IPS-20b (cell line): Measurements from ENCODE around the gene ERLEC1.
"Not testable (repeated sequence)": the region's sequence is repeated elsewhere in the genome, so short reads cannot be mapped to it uniquely, and the experiment has no call there.

Experiments
- H3K27ac ChIP-seq: one replicate; pipeline ENCODE4 v1.5.1; 2013; ENCODE audit warnings: low read length
- H3K27me3 ChIP-seq: 2 replicates; pipeline ENCODE4 v1.6.1; 2013; ENCODE audit warnings: mild to moderate bottlenecking, low read length, inconsistent platforms; ENCODE audit not compliant: insufficient read depth
- H3K36me3 ChIP-seq: 2 replicates; pipeline ENCODE4 v1.6.1; 2013; ENCODE audit warnings: low read depth, mild to moderate bottlenecking, inconsistent platforms, low read length, moderate library complexity; ENCODE audit not compliant: insufficient read depth
- H3K4me1 ChIP-seq: 2 replicates; pipeline ENCODE4 v1.6.1; 2013; ENCODE audit warnings: mild to moderate bottlenecking, control low read depth, inconsistent platforms, low read length, moderate library complexity; ENCODE audit not compliant: insufficient read depth
- H3K4me3 ChIP-seq: 2 replicates; pipeline ENCODE4 v1.5.1; 2013; ENCODE audit warnings: mild to moderate bottlenecking, low read length, inconsistent platforms
- H3K9ac ChIP-seq: 2 replicates; pipeline ENCODE4 v1.6.1; 2013; ENCODE audit warnings: low read depth, mild to moderate bottlenecking, inconsistent platforms, low read length, moderate library complexity
- H3K9me3 ChIP-seq: 2 replicates; pipeline ENCODE4 v1.6.1; 2013; ENCODE audit warnings: mild to moderate bottlenecking, low read depth, low read length, inconsistent platforms; ENCODE audit not compliant: insufficient read depth

The ERLEC1 gene

DNA sequence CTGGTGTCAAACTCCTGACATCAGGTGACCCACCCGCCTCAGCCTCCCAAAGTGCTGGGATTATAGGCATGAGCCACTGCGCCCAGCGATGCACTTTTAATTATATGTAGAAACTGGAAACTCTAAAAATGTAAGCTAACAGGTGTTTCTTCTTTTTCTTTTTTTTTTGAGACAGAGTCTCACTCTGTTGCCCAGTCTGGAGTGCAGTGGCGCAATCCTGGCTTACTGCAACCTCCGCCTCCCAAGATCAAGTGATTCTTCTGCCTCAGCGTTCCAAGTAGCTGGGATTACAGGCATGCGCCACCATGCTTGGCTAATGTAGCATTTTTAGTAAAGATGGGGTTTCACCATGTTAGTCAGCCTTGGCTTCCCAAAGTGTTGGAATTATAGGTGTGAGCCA lies 54.8 kb downstream of the ERLEC1 start:
- not testable (repeated sequence) for H3K9ac ChIP-seq, H3K36me3 ChIP-seq, H3K9me3 ChIP-seq, H3K4me1 ChIP-seq, H3K4me3 ChIP-seq, H3K27me3 ChIP-seq, H3K27ac ChIP-seq

- no peaks in the 10 kb centered on the region for H3K4me1 ChIP-seq
- H3K27me3 ChIP-seq = no peaks in the 10 kb centered on the region
- H3K36me3 ChIP-seq = no peaks in the 10 kb centered on the region
- no peak overlapping the region for H3K9ac ChIP-seq
- H3K9me3 ChIP-seq = no peaks in the 10 kb centered on the region
- H3K27ac ChIP-seq = no peak overlapping the region
- H3K4me3 ChIP-seq = no peak overlapping the region
Measured at GRCh38 chr2:53842891-53843290, 56.0 kb downstream of the ERLEC1 start.

DNA sequence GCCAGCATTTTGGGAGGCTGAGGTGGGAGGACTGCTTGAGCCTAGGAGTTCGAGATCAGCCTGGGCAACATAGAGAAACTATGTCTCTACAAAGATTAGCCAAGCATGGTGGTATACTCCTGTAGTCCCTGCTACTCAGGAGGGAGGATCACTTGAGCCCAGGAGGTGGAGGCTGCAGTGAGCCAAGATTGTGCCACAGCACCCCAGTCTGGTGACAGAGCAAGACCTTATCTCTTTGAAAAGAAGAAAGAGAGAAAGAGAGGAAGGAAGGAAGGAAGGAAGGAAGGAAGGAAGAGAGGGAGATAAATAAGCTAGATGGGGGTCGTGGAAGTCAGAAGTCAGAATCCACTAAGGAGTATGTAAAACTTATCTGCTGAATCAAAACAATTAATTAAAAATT lies 56.8 kb downstream of the ERLEC1 start:
- no peaks in the 10 kb centered on the region for H3K4me1 ChIP-seq
- no peaks in the 10 kb centered on the region for H3K36me3 ChIP-seq
- no peaks in the 10 kb centered on the region for H3K9me3 ChIP-seq
- no peak overlapping the region for H3K4me3 ChIP-seq
- H3K27ac ChIP-seq = no peak overlapping the region
- no peak overlapping the region for H3K9ac ChIP-seq
- no peaks in the 10 kb centered on the region for H3K27me3 ChIP-seq

DNA sequence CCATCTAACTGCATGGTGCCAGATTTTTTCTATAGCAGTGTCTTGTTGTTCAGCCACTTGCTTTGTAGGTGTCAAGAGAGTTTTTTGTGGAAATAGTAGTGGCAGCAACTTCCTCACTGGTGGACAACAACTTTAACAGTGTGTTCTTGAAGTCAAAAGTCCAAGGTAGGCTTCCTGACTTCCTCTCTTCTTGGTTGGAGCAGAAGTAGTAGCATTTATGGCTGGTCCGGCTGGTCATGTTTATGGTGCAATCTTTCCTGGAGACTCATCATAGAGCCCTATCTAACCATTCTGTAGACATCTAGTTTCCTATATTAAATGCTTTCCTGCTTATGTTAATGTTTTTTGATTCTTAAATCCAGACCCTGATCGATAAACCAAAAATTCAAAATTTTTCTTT lies 61.2 kb downstream of the ERLEC1 start:
- H3K9me3 ChIP-seq = no peaks in the 10 kb centered on the region
- no peak overlapping the region for H3K4me3 ChIP-seq
- H3K9ac ChIP-seq = no peak overlapping the region
- no peaks in the 10 kb centered on the region for H3K4me1 ChIP-seq
- H3K27me3 ChIP-seq = no peaks in the 10 kb centered on the region
- peaks cover 5% of the 10 kb centered on the region; the same call in 1 of the 2 replicates for H3K36me3 ChIP-seq
- H3K27ac ChIP-seq = no peak overlapping the region

DNA sequence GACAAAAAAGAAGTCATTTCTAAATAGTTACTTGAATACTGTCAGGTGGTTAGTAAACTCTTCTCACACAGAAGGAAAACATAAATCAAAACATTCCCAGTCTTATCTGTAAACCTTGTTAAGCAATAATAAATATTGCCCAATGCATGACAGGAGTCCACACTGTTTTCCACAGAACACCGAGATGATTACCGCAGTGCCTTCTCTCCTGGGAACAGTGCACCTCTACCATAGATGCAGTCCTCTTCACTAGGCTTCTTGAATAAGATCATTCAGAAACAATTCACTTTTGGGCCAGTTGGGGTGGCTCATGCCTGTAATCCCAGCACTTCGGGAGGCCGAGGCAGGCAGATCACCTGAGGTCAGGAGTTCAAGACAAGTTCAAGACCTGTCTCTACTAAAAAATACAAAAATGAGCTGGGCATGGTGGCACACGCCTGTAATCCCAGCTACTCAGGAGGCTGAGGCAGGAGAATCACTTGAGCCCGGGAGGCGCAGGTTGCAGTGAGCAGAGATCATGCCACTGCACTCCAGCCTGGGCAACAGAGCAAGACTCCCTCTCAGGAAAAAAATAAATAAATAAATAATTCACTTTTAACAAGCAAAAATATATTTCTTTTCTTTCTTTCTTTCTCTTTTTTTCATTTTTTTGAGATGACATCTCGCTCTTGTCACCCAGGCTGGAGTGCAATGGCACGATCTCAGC lies 64.4 kb downstream of the ERLEC1 start:
- peaks cover 21% of the 10 kb centered on the region; the same call in 1 of the 2 replicates for H3K36me3 ChIP-seq
- H3K9ac ChIP-seq = not testable (repeated sequence)

GRCh38 chr2:53852532-53852931 lies 65.7 kb downstream of the ERLEC1 start:
- H3K9ac ChIP-seq = no peak overlapping the region
- H3K27me3 ChIP-seq = no peaks in the 10 kb centered on the region
- H3K27ac ChIP-seq = no peak overlapping the region
- H3K36me3 ChIP-seq = peaks cover 21% of the 10 kb centered on the region; the same call in 1 of the 2 replicates
- no peaks in the 10 kb centered on the region for H3K4me1 ChIP-seq
- no peak overlapping the region for H3K4me3 ChIP-seq
- no peaks in the 10 kb centered on the region for H3K9me3 ChIP-seq

More for the DNA sequence above, 64.4 kb downstream of the ERLEC1 start:
- H3K4me1 ChIP-seq, H3K4me3 ChIP-seq, H3K27ac ChIP-seq, H3K27me3 ChIP-seq, H3K9me3 ChIP-seq: not testable (repeated sequence)

- no peak overlapping the region for H3K4me3 ChIP-seq
- H3K36me3 ChIP-seq = peaks cover 21% of the 10 kb centered on the region; the same call in 1 of the 2 replicates
- no peaks in the 10 kb centered on the region for H3K27me3 ChIP-seq
- H3K9me3 ChIP-seq = no peaks in the 10 kb centered on the region
- no peak overlapping the region for H3K9ac ChIP-seq
- no peak overlapping the region for H3K27ac ChIP-seq
- H3K4me1 ChIP-seq = no peaks in the 10 kb centered on the region
Measured at GRCh38 chr2:53854678-53855077, 67.8 kb downstream of the ERLEC1 start.

- Histone ChIP-seq H3K4me1 (no peaks in the 10 kb centered on the region), H3K27me3 (no peaks in the 10 kb centered on the region), H3K36me3 (peaks cover 26% of the 10 kb centered on the region; the same call in 1 of the 2 replicates), H3K9ac (no peak overlapping the region), H3K27ac (no peak overlapping the region), H3K4me3 (no peak overlapping the region), H3K9me3 (no peaks in the 10 kb centered on the region)
Measured at GRCh38 chr2:53856272-53856671, 69.4 kb downstream of the ERLEC1 start.

DNA sequence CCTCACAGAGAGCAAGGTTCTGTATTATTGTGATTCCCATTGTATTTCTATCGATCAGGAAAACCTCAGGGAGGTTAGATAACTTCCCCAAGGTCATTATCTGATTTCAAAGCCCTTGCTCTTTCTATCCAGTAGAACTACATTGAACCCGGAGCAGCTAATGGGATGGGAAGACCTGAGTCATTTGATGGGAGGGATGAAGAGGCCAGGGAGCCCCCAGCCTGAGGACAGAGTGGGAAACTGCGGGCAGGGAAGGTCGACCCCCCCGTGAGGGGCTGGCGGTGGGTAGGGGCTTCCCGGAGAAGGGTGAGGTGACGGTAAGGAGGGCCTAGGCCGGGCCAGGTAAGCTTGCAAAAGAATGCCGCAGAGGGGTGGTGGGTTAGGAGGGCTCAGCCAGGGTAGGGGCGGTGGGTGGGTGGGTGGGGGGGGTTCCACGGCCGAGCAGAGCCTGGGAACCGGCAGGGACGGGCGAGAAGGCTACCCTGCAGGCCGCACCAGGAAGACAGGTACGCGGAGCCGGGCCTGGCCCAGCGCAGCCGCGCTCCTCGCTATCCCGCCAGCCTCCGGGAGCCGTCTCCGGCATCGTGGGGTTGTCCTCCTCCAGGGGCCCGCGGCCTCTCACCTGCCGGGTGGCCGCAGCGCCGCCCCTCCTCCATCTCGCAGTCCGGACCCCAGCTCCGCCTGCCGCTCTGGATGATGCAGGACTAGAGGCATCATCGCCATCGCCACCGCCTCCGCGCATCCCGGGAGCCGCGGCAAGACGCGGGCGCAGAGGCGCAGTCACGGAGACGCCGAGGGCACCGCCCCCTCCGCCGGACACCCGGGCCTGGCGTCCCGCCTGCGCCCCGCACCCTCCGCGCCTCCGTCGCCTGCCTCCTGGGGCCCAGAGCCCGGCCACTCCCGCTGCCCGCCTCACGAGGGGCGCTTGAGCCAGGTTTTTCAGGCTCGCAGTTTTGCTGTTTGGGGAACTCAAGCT lies 72.7 kb downstream of the ERLEC1 start, which contains the start of gene GPR75:
Gene GPR75 (minus strand): TSS at position 762 of the 976 bp plus-strand sequence. CDS start 5,211 bp downstream, outside the sequence.
- no peak within 1 kb of the TSS for H3K4me3 ChIP-seq
- no peaks in the 10 kb centered on the region for H3K9me3 ChIP-seq
- no peak within 1 kb of the TSS for H3K27ac ChIP-seq
- H3K9ac ChIP-seq = no peak within 1 kb of the TSS
- peaks cover 20% of the 10 kb centered on the region for H3K36me3 ChIP-seq
- H3K27me3 ChIP-seq = no peaks in the 10 kb centered on the region
- no peaks in the 10 kb centered on the region for H3K4me1 ChIP-seq

DNA sequence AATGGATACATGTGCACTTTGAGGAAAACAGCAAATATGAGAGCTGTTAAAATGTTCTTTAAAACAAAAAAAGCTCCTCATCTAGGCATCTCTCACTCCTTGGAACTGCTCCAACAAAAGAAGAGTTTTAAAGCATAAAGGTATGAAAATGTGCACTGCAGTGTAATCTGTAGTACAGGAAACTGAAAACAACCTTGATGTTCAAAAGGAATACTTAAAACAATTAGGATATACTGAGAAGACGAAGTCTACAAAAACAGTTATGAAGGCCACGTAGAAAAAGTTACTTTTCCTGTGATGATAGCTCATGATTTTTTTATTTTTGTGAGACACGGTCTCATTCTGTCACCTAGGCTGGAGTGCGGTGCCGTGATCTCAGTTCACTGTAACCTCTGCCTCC lies 75.0 kb downstream of the ERLEC1 start:
- H3K9ac ChIP-seq = no peak overlapping the region

DNA sequence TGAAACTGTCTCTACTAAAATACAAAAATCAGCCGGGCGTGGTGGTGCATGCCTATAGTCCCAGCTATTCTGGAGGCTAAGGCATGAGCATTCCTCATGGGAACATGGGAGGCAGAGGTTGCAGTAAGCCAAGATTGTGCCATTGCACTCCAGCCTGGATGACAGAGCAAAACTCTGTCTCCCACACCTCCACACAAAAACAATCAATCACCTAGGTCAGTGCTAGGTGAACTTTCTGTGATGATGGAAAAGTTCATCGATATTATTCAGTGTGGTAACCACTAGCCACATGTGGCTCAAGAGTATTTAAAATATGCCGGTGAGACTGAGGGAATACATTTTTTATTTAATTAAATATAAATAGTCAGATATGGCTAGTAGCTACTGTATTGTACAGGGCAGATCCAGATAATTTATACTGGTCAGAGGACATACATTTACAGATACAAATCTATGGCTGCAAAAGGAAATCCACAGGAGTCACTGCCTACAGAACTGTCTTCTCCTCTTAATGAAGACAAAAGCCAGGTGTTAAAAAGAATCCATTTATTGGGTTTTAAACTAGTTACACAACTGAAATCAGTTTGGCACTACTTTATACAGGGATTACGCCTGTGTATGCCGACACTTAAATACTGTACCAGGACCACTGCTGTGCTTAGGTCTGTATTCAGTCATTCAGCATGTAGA lies 76.8 kb downstream of the ERLEC1 start:
- H3K4me1 ChIP-seq = no peaks in the 10 kb centered on the region
- no peak overlapping the region for H3K4me3 ChIP-seq
- H3K27ac ChIP-seq = no peak overlapping the region
- H3K9ac ChIP-seq = no peak overlapping the region
- H3K36me3 ChIP-seq = peaks cover 55% of the 10 kb centered on the region
- H3K9me3 ChIP-seq = no peaks in the 10 kb centered on the region
- no peaks in the 10 kb centered on the region for H3K27me3 ChIP-seq

More for the DNA sequence above, 75.0 kb downstream of the ERLEC1 start:
- Histone ChIP-seq H3K4me1 (no peaks in the 10 kb centered on the region), H3K27ac (no peak overlapping the region), H3K36me3 (peaks cover 40% of the 10 kb centered on the region), H3K27me3 (no peaks in the 10 kb centered on the region), H3K4me3 (no peak overlapping the region), H3K9me3 (no peaks in the 10 kb centered on the region)
